Activated naive CD8-positive, alpha-beta T cell (primary cell): ENCODE data around the gene C19orf25.

ENCODE experiments used
- H3K27ac Mint-ChIP-seq: one replicate; pipeline ENCODE4 v1.8.0; 2021; ENCODE audit warnings: mixed read lengths
- H3K27me3 Mint-ChIP-seq: one replicate; pipeline ENCODE4 v1.8.0; 2021; ENCODE audit warnings: mixed read lengths
- H3K36me3 Mint-ChIP-seq: one replicate; pipeline ENCODE4 v1.8.0; 2021; ENCODE audit warnings: mixed read lengths
- H3K4me1 Mint-ChIP-seq: one replicate; pipeline ENCODE4 v1.8.0; 2021; ENCODE audit warnings: low read depth, mixed read lengths
- H3K4me3 Mint-ChIP-seq: one replicate; pipeline ENCODE4 v1.8.0; 2021; ENCODE audit warnings: mild to moderate bottlenecking, mixed read lengths
- H3K9me3 Mint-ChIP-seq: one replicate; pipeline ENCODE4 v1.8.0; 2021; ENCODE audit warnings: low read depth, mixed read lengths

C19orf25 gene

GRCh38 chr19:1469255-1470054 is 9.6 kb downstream of the C19orf25 start:
- H3K9me3 Mint-ChIP-seq, result no peaks in the 10 kb centered on the region
- no peaks in the 10 kb centered on the region for H3K36me3 Mint-ChIP-seq
- H3K27me3 Mint-ChIP-seq, result no peaks in the 10 kb centered on the region
- H3K27ac Mint-ChIP-seq, result no peak overlapping the region
- H3K4me1 Mint-ChIP-seq, result peaks cover 10% of the 10 kb centered on the region
- H3K4me3 Mint-ChIP-seq, result peak overlapping the region; percentile 73

- Mint-ChIP-seq H3K27me3 (no peaks in the 10 kb centered on the region), H3K27ac (no peak overlapping the region), H3K4me1 (peaks cover 10% of the 10 kb centered on the region), H3K9me3 (no peaks in the 10 kb centered on the region), H3K36me3 (no peaks in the 10 kb centered on the region), H3K4me3 (no peak overlapping the region)
These were observed 10.2 kb downstream of the C19orf25 start for GRCh38 chr19:1468821-1469254.

GRCh38 chr19:1468274-1468820 is 10.7 kb downstream of the C19orf25 start:
- no peak overlapping the region for H3K27ac Mint-ChIP-seq
- H3K9me3 Mint-ChIP-seq, result no peaks in the 10 kb centered on the region
- H3K36me3 Mint-ChIP-seq, result no peaks in the 10 kb centered on the region
- H3K4me3 Mint-ChIP-seq, result peak overlapping the region; percentile 53
- H3K27me3 Mint-ChIP-seq, result no peaks in the 10 kb centered on the region
- H3K4me1 Mint-ChIP-seq, result peaks cover 10% of the 10 kb centered on the region

DNA sequence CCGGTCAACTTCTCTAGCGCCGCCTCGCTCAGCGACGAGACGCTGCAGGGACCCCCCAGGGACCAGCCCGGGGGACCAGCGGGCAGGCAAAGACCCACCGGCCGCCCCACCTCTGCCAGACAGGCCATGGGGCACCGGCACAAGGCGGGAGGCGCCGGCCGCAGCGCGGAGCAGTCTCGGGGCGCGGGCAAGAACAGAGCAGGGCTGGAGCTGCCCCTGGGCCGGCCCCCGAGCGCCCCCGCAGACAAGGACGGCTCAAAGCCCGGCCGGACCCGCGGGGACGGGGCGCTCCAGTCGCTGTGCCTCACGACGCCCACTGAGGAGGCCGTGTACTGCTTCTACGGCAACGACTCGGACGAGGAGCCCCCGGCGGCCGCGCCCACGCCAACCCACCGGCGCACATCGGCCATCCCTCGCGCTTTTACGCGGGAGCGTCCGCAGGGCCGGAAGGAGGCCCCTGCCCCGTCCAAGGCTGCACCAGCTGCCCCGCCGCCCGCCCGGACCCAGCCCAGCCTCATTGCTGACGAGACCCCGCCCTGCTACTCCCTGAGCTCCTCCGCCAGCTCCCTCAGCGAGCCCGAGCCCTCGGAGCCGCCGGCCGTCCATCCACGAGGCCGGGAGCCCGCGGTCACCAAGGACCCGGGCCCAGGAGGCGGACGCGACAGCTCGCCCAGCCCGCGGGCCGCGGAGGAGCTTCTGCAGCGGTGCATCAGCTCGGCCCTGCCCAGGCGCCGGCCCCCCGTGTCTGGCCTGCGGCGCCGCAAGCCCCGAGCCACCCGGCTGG is 11.3 kb downstream of the C19orf25 start:
- peaks cover 7% of the 10 kb centered on the region for H3K4me1 Mint-ChIP-seq
- H3K27ac Mint-ChIP-seq, result no peak overlapping the region
- H3K9me3 Mint-ChIP-seq, result no peaks in the 10 kb centered on the region
- H3K4me3 Mint-ChIP-seq, result no peak overlapping the region
- H3K27me3 Mint-ChIP-seq, result no peaks in the 10 kb centered on the region
- H3K36me3 Mint-ChIP-seq, result no peaks in the 10 kb centered on the region

GRCh38 chr19:1467215-1467489 is 11.9 kb downstream of the C19orf25 start:
- H3K27me3 Mint-ChIP-seq, result no peaks in the 10 kb centered on the region

GRCh38 chr19:1466461-1467214 is 12.4 kb downstream of the C19orf25 start:
- Mint-ChIP-seq H3K27ac (no peak overlapping the region), H3K4me3 (no peak overlapping the region), H3K4me1 (peaks cover 4% of the 10 kb centered on the region), H3K36me3 (no peaks in the 10 kb centered on the region), H3K27me3 (no peaks in the 10 kb centered on the region), H3K9me3 (no peaks in the 10 kb centered on the region)

More at GRCh38 chr19:1467215-1467489, 11.9 kb downstream of the C19orf25 start:
- peaks cover 7% of the 10 kb centered on the region for H3K4me1 Mint-ChIP-seq
- no peak overlapping the region for H3K4me3 Mint-ChIP-seq
- H3K9me3 Mint-ChIP-seq, result no peaks in the 10 kb centered on the region
- no peaks in the 10 kb centered on the region for H3K36me3 Mint-ChIP-seq
- no peak overlapping the region for H3K27ac Mint-ChIP-seq

- H3K27me3 Mint-ChIP-seq, result no peaks in the 10 kb centered on the region
- H3K9me3 Mint-ChIP-seq, result no peaks in the 10 kb centered on the region
- peaks cover 2% of the 10 kb centered on the region for H3K4me1 Mint-ChIP-seq
- no peaks in the 10 kb centered on the region for H3K36me3 Mint-ChIP-seq
- no peak overlapping the region for H3K4me3 Mint-ChIP-seq
- H3K27ac Mint-ChIP-seq, result no peak overlapping the region
These were observed 13.0 kb downstream of the C19orf25 start for GRCh38 chr19:1466018-1466460.

DNA sequence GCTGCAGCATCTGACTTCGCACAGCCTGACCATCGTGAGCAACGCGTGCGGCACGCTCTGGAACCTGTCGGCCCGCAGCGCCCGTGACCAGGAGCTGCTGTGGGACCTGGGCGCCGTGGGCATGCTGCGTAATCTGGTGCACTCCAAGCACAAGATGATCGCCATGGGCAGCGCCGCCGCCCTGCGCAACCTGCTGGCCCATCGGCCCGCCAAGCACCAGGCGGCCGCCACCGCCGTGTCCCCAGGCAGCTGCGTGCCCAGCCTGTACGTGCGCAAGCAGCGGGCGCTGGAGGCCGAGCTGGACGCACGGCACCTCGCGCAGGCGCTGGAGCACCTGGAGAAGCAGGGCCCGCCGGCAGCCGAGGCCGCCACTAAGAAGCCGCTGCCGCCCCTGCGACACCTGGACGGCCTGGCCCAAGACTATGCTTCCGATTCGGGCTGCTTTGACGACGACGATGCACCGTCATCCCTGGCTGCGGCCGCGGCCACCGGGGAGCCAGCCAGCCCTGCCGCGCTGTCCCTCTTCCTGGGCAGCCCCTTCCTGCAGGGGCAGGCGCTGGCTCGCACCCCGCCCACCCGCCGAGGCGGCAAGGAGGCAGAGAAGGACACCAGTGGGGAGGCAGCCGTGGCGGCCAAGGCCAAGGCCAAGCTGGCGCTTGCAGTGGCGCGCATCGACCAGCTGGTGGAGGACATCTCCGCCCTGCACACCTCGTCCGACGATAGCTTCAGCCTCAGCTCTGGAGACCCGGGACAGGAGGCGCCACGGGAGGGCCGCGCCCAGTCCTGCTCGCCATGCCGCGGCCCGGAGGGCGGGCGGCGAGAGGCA is 13.6 kb downstream of the C19orf25 start:
- Mint-ChIP-seq H3K27me3 (no peaks in the 10 kb centered on the region), H3K36me3 (no peaks in the 10 kb centered on the region), H3K4me1 (peaks cover 2% of the 10 kb centered on the region), H3K27ac (no peak overlapping the region), H3K9me3 (no peaks in the 10 kb centered on the region), H3K4me3 (no peak overlapping the region)

DNA sequence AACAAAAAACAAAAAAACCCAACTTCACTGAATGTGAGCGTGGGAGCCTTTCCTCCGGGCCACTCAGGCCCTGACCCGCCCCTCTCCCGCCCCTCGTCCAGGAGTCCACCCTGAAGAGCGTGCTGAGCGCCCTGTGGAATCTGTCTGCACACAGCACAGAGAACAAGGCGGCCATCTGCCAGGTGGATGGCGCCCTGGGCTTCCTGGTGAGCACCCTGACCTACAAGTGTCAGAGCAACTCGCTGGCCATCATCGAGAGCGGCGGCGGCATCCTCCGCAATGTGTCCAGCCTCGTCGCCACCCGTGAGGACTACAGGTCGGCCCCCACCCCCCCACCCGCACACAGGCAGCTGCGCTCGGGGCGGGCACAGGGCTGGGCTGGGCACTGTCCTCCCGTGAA is 17.2 kb downstream of the C19orf25 start:
- no peaks in the 10 kb centered on the region for H3K36me3 Mint-ChIP-seq
- H3K9me3 Mint-ChIP-seq, result no peaks in the 10 kb centered on the region
- no peak overlapping the region for H3K4me3 Mint-ChIP-seq
- no peak overlapping the region for H3K27ac Mint-ChIP-seq
- H3K27me3 Mint-ChIP-seq, result no peaks in the 10 kb centered on the region
- H3K4me1 Mint-ChIP-seq, result peaks cover 4% of the 10 kb centered on the region

DNA sequence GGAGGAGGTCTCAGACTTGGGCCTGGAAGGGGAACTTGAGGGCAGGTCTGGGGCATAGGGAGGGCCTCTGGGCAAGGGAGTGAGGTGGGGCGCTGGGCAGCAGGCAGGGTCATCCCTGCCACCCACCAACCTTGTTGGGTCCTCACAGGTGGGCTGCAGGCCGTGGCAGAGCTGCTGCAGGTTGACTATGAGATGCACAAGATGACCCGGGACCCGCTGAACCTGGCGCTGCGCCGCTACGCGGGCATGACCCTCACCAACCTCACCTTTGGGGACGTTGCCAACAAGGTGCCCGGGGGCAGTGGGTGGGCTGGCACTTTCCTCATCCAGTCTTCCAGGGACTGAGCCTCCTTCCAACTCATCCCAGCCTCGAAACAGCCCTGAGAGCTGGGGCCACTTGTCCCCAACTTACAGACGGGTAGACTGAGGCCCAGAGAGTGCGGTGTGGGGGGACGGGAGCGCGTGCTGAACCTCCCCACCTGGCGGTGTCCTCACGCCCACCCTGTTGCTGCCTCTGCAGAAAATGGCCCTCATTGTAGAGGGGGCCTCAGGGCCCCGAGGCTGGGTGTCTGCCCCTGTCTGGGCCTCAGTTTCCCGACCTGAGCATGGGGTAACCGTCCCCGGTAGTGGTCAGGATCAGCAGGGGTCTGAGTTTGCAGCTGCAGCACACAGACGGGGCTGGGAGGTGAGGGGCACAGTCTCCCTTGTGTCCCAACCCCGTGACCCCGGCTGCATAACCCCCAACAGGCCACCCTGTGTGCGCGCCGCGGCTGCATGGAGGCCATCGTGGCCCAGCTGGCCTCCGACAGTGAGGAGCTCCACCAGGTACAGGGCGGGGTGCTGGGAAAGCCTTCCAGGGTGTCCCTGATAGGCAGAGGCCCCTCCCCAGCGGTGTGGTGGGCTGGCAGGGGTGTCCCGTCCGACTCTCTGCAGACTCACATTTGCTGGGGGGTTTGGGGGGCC is 18.7 kb downstream of the C19orf25 start:
- Mint-ChIP-seq H3K4me1 (peaks cover 8% of the 10 kb centered on the region), H3K9me3 (no peaks in the 10 kb centered on the region), H3K27ac (no peak overlapping the region), H3K4me3 (no peak overlapping the region), H3K36me3 (no peaks in the 10 kb centered on the region), H3K27me3 (peaks cover 3% of the 10 kb centered on the region)

DNA sequence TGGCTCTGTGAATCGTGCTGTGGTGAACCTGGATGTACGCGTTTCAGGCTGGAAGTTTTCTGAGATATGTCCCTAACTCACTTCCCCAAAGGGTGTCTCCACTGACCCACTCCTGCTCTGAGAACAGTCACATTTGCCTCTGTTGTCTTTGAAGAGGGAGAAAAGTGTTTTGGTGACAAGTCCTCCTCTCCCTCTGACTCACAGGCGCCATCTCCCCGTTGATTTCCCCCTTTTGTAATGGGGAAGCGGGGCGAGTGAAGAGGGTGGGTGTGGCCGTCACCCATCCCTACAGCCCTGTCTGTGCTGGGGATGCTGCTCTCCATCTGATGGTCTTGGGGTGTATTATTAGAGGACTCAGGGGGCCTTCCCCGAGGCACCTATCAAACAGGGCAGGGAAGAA is 19.5 kb downstream of the C19orf25 start:
- H3K4me1 Mint-ChIP-seq, result peaks cover 12% of the 10 kb centered on the region
- H3K27ac Mint-ChIP-seq, result no peak overlapping the region
- peaks cover 3% of the 10 kb centered on the region for H3K27me3 Mint-ChIP-seq
- no peaks in the 10 kb centered on the region for H3K9me3 Mint-ChIP-seq
- no peaks in the 10 kb centered on the region for H3K36me3 Mint-ChIP-seq
- no peak overlapping the region for H3K4me3 Mint-ChIP-seq

DNA sequence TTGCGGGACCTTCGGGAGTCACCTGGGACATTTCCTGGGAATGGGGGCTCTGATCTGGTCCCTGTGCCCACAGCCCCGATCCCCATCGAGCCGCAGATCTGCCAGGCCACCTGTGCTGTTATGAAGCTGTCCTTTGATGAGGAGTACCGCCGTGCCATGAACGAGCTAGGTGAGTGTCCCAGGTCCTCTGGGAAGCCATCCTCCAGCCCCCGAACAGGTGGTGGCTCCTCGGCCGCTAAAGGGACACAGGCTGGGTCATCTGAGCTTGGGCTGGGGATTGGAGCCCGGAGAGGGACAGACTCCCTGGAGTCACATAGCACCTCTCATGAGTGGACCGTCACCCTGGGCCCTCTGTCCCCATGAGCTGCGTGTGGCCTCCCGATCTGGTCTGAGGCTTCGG is 21.1 kb downstream of the C19orf25 start:
- no peak overlapping the region for H3K4me3 Mint-ChIP-seq
- no peak overlapping the region for H3K27ac Mint-ChIP-seq

DNA sequence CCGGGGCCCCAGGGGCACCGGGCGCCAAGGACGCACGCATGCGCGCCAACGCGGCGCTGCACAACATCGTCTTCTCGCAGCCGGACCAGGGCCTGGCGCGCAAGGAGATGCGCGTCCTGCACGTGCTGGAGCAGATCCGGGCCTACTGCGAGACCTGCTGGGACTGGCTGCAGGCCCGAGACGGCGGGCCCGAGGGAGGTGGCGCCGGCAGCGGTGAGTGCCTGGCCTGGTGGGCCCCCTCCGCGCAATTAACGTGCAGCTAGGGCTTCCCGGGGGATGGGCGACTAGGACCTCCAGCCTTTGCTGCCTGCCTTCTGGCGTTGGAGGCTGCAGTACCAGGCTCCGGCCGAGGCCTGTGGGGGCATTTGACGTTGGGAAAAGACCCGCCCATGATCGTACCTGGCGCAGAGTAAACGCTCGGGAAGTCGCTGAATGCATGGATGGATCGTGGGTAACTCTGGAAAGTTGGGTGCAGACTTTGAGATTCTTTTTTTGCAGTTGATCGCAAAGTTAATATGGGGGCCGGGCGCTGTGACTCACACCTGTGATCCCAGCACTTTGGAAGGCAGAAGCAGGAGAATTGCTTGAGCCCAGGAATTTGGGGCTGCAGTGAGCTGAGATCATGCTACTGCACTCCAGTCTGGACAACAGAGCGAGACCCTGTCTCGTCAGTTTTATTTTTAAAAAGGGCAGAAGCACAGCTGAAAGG is 21.8 kb downstream of the C19orf25 start:
- Mint-ChIP-seq H3K4me3 (no peak overlapping the region), H3K4me1 (peaks cover 14% of the 10 kb centered on the region), H3K27ac (no peak overlapping the region), H3K27me3 (peaks cover 9% of the 10 kb centered on the region), H3K9me3 (no peaks in the 10 kb centered on the region), H3K36me3 (no peaks in the 10 kb centered on the region)

More for the DNA sequence above, 21.1 kb downstream of the C19orf25 start:
- H3K4me1 Mint-ChIP-seq, result peaks cover 14% of the 10 kb centered on the region
- no peaks in the 10 kb centered on the region for H3K9me3 Mint-ChIP-seq
- H3K27me3 Mint-ChIP-seq, result peaks cover 9% of the 10 kb centered on the region
- H3K36me3 Mint-ChIP-seq, result no peaks in the 10 kb centered on the region
